ENCODE data around the gene SNX10.

GRCh38 chr7:26381476-26382353, 90.1 kb downstream of the SNX10 start:
- TF ChIP-seq POLR2AphosphoS5 (IDR thresholded peaks at IDR 0.05) (no peak), CTCF (IDR thresholded peaks at IDR 0.05) (no peak), POLR2A (IDR thresholded peaks at IDR 0.05) (no peak)

Data from breast epithelium (tissue), 3 donors.